Mesenteric fat pad (tissue), 1 donor: Measurements from ENCODE around the gene ATR. TPM values are rescaled to one million over a fixed set of nuclear protein-coding genes. Genes with fewer than 3 reads are reported as not detected.

Experiments used
- total RNA-seq: library from RNA; stranded (reverse); fragmentation: NEBNext Ultra II Directional; extraction: Animal tissue kit (Norgen Biotek cat#: 25700); gene quantifications from one replicate; pipeline ENCODE4 v1.2.1, GENCODE V29; 2021
- donor health status: DM: yes; HTN: yes; CAD: no.

ATR gene
- total RNA-seq, 1 donor from 2014 or later = 27.7 TPM

Other genes starting within 250 kb of the ATR start
- 33.0 TPM for gene XRN1, start 130.7 kb downstream of the ATR start, total RNA-seq
- 1.2 TPM for gene PLS1, start 17.7 kb upstream of the ATR start, total RNA-seq
- gene TRPC1, start 145.3 kb upstream of the ATR start, total RNA-seq = 4.2 TPM